GM21619 (cell line): Measurements from ENCODE around the gene CLHC1.
A peak's percentile ranks its signal among the peaks of the same experiment; 100 is the strongest.
"Not testable (repeated sequence)": the region's sequence is repeated elsewhere in the genome, so short reads cannot be mapped to it uniquely, and the experiment has no call there.

Source experiments
- ATAC-seq: cut with Tn5 transposase; IDR thresholded peaks from one replicate; pipeline ENCODE4 v1.9.1; 2021; ENCODE audit not compliant: unreplicated experiment

Gene CLHC1

DNA sequence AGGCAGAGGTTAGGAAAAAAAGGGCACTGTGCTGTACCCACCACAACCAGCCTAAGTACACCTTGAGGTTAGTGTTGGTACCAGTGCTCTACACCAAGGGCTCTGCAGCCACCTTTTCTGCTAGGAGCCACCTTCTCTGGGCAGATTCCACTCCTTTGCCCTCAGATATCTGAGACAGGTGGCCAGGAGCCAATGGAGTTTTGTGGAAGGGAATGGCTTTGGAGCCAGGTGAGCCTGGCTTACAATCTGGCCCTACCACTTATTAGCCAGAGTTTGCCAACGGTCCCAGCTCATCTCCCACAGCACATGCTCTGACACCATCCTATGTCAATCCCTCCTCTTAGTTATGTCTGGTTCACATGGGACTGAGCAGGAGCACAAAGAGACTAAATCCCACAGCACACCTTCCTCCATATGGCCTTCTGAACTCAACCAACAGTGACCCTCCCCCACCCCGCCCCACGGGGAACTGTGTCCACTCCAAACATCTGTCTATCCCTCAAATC lies 77.5 kb downstream of the CLHC1 start:
- ATAC-seq = no peak

DNA sequence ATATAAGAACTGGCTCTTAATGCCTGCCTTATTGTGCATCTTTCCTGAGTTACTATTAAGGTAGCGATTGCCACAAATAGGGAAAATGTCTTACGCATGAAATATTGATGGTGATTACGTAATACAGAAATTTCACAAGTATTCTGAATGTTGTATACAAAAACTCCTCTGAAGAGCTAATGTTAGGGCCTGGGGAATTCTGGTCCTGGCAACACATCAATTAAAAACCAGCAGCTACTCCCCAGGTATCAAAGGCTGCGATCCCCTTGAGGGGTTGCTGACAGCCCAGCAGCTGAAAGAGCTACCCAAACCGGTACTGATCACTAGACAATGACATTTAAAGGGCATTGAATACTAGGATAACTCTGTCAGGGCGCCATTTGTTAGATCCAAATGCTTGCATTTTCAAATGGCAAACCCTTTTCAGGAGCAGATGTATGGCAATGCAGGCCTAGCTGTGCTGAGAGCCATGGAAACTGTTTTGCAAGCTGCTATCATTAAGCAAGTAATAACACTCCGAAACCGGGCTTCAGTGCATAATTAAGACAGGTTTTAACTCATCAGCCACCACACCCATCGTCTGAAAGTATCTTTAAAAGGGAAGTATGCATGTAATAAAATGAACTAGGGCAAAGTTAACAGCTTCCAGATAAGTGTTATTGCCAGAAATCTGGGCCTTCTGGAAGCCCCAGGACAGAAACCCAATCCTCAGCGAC lies 78.4 kb downstream of the CLHC1 start:
- ATAC-seq = no peak

DNA sequence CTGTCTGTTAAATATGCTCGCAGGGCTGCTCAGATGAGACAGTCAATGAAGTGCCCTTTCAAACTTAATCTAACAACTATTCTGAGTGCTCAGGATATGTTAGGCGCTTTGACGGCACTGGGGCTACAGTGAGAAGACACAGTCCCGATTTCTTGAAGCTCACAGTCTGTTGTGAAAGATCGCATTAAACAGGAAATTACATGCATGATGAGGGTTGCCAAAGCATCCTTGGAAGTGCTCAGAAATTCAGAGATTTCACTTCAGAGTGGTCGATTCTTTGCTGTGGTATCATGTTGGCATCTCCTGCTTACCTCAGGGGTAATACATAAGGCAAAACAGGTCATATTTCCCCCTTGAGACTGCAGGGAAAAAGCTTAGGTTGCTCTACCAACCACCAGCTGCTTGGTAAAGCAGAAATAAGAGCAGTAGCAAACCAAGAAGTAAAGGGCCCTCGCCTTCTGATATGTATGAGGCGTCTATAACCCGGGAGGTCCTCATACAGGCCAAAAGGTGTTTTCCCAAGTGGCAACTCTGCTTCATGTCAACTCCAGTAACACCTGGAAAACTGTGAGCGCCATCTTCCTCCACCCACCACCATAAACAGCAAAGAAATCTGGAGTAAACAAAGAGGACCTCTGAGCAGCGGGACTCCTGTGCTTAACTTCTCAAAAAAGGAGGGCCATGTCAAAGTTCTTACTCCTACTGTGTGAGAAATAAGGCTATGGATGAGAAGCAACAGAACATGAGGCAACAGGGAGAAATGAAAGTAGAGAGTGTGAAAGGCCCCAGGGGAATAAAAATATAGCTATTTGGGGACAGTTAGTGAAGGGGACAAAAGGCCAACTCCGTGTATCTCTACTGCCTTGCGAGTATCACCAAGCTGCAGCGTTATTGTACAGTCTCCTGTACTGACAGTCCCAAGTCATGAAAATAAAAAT lies 79.3 kb downstream of the CLHC1 start:
- no peak for ATAC-seq

DNA sequence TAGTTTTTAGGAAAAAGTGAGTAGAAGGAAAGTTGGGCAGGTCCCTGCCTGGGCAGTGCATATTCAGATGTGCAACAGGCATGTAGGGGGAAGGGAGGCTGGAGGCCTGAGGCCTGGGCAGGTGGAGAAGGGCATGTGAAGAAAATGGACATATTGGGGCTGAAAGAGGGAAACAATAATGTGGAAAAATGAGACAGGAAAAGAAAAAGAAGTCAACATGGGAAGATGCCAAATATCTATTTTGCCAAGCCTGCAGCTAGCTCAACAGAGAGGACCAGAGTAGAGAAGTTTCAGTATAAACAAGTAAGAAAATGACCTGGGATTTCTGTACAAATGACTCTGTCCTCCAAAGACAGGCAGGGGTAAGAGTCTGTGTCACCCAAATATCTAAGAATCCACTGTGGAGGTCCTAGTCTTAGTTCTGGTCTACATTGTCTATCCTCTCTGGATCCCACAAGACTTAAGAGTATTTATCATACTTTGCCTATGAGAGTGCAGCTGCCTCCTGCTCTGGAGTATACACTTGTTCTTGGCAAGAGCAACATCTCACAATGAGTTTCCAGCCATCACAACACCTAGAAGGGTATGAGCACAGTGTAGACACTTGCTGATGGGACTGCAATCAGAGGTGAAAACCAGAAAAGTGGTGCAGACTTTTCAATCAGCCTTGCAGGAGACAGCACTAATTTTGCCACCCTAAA lies 80.2 kb downstream of the CLHC1 start:
- ATAC-seq = no peak

DNA sequence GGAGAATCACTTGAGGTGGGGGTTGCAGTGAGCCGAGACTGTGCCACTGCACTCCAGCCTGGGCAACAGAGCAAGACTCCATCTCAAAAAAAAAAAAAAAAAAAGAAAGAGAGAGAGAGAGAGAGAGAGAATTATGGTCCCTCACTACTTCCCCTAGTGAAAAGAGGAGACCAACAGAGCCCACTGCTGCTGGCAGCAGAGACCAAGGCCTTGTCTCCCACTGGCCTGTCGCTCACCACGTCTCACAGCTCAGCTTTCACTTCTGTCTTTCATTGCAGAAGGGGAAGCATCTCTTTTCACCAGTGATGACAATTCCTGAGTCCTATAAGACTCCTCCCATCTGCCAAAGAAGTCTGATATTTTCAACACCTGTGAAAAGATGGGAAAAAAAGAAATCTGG lies 81.3 kb downstream of the CLHC1 start:
- ATAC-seq = peak; percentile 69

DNA sequence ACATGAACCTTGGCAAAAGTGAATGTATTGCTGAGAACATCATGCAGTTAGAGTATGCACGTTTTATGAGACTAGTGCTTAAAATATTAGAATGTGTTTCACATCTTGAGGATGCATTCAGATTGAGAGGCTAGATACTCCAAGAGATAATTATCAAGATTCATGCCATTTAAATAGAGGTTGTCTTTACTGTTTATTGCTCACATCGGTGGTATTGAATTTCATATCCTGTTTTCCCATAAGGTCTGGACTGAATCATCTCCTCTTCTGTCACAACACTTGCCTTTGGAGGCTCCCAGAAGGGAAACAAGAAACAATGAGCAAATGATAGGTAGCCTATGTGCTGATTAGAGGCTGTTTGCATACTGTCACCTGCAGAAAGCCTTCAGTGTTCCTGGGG lies 83.8 kb downstream of the CLHC1 start:
- ATAC-seq = no peak

DNA sequence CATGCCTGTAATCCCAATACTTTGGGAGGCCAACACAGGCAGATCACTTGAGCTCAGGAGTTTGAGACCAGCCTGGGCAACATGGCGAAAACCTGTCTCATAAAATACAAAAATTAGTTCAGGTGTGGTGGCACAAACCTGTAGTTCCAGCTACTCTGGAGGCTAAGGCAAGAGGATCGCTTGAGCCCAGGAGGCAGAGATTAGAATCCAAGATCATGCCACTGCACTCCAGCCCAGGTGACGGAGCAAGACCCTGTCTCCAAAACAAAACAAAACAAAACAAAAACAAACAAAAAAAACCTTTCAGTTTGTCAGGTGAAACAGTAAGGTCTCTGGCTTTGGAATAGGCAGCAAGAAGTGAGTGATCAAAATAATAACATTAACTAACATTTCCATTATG lies 84.6 kb downstream of the CLHC1 start:
- ATAC-seq = no peak

DNA sequence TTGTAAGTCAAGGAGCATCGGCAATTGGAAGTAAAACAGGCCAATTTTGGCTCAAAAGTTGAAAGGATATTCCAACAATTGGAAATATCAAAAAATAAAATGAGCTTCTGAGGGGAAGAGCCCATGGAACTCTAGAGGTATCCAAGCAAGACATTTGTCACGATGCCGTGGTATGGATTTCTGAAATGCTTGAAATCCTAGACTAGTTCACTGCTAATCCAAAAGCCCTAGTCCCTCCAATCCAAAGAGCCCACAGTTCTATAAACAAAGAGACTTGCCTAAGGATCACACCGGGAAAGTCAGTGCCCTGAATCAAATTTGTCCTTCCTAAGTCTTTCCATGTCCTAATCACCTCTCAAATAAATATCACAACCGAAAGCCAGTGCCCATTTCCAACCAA lies 85.1 kb downstream of the CLHC1 start:
- no peak for ATAC-seq

DNA sequence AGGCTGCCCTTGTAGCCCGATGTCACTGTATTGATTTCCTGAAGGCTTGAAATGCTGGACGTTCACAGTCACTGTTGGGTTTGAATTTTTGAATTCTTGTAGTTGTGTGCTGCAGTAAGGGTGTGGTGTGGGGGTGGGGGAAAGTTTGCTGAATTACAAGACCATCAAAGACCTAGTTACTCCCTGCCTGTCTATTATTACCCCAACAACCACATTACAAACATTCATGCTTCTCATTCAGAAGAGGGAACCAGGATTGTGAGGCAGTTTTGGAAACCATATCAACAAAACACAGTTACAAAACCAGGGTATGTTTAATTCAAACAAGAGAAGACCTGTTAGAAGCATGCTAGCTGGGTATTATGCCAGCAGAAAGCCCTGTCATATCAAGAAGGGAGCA lies 85.8 kb downstream of the CLHC1 start:
- ATAC-seq = no peak

DNA sequence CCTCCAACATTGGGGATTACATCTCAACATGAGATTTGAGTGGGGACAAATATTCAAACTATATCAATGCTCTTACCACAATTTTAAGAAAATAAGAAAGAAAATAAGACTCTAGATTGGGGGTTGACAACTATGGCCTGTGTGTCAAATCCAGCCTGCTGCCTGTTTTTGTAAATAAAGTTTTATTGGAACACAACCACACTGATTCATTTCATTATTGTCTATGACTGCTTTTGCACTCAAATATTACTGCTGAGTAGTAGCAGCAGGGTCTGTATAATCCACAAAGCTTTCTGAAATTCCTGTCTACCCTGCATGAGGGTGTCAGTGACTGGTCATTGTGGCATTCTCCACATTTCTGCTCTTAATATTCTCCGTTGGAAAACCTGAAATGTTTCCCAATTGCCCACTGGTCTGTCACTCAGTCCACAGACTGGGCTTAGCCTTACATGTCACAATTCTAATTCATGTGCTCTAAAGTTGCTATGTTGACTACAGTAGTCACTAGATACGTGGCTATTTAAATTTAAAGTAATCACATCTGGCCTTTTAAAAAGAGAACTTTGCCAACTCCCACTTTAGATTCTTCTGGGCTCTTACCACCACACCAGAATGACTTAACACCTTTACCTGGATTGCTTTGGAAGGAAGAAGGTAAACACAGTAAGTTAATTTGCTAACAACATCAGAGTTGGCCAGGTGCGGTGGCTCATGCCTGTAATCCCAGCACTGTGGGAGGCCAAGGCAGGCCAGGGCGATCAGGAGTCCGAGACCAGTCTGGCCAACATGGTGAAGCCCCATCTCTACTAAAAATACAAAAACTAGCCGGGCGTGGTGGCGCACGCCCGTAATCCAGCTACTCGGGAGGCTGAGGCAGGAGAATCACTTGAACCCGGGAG lies 86.9 kb downstream of the CLHC1 start:
- no peak for ATAC-seq

DNA sequence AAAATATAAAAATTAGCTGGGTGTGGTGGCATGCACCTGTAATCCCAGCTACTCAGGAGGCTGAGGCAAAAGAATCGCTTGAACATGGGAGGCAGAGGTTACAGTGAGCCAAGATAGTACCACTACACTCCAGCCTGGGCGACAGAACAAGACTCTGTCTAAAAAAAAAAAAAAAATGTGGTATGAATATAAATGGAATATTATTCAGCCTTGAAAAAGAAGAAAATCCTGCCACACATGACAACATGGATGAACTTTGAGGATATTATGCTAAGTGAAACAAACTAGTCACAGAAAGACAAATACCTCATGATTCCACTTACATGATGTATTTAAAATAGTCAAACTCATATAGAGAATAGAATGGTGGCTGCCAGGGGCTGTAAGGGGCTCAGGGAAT lies 88.4 kb downstream of the CLHC1 start:
- ATAC-seq = not testable (repeated sequence)

DNA sequence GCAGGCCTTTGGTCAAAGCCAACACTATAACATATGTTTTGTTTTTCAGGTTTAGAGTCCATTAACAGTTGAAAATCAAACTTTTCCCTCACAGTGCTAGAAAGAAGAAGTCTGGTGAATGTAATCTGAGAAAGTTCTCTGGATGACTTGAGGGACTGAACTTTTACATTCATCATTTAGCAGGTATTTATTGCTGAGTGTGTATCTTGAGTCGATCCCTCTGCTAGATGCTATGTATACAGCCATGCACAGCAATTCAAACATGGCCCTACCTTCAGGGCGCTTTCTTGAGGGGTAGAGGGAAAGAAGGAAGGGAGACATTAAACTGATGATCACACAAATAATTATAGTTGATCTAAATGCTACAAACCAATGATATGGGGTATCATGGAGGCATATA lies 89.6 kb downstream of the CLHC1 start:
- no peak for ATAC-seq

DNA sequence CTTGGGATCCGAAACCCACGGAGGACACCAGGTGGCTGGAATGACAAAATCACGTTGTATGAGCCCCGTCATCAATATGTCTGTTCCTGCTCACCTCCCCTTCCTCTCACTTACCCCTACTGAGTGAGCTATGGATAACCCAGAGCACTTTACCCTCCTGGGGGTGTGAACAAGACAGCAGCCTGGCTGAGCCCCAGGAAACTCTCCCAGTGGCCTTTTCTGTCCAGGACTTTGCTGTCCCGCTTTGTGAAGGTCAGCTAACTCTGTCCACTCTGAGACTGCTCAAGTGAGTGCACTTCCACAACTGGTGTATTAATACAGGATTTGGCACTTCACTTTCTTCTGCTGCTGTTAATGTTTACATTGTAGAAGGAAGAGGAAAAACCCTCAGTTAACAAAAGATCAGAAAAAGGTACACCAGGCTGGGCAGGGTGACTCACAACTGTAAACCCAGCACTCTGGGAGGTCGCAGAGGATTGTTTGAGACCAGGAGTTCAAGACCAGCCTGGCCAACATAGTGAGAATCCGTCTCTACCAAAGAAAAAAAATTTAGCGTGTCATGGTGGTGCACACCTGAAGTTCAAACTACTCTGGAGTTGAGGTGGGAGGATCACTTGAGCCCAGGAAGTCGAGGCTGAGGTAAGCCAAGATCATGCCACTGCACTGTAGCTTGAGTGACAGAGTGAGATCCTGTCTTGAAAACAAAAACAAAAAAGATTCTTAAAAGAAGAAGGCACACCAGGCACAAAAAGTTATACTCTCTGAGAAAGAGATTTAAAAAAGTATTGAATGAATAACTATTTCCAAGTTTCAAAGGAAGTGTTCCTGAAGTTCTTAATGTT lies 90.3 kb downstream of the CLHC1 start:
- no peak for ATAC-seq

DNA sequence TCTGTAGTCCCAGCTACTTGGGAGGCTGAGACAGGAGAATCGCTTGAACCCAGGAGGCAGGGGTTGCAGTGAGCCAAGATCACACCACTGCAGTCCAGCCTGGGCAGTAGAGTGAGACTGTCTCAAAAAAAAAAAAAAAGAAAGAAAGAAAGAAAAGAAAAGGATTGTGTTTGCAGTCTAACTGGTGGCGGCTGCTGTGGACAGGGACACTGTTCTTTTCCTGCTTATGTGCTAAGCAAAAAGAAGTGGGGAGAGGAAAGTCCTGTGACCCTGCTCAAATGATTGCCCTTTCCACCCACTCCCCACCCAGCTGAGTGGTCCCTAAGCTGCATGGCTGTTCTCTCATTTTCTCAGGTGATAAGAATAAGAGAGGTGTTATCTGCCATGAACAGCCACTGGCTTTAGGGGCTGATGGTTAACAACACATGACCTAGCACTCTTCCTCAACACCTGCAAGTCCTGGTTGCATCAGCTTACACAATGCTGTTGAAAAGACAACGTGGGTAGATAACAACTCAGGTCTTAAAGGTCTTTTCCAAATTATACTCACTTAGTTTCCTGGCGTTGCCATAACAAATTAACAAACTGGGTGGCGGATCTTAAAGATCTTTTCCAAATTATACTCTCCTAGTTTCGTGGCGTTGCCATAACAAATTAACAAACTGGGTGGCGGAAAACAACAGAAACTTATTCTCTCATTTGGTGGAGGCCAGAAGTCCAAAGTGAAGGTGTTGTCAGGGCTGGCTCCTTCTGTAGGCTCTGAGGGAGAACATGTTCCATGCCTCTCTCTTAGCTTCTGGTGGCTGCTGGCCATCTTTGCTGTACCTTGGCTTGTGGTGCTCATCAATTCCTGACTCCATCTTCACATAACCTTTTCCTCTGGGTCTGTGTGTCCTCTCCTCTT lies 91.5 kb downstream of the CLHC1 start:
- ATAC-seq = no peak

DNA sequence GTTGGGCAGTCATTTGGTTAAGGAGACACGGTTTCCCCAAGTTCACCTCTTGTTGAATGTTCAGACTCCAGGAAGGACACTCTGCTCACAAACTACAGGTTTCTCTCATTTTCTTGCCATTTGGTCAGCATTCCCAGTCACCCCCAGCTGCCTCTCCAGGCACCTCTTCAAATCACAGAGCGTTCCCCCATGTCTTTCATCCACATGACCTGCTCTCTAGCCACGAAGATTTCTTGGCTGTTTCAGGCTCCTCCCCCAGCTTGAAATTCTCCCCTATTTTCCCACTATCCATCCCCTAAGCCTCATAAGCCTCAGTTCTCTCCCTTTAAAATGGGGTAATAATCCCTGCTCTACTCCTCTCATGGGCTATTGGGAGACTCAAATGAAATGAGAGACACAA lies 92.8 kb downstream of the CLHC1 start:
- ATAC-seq = no peak

DNA sequence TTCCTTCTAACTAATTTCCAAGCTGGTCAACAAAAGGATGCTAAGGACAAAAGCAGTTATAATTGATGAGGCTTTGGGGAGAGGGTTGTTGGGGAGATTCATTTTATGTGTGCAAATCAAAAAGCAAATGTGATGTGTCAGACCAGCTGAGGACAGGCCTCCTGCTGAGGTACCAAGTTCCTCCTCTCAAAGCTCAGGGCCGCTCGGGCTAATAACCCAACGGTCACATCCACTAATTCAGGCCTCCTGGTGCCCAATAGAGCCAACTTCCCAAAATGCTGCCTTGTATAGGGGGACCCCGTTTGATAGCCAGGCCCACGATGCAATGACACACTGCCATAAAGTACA lies 93.2 kb downstream of the CLHC1 start:
- ATAC-seq = no peak

DNA sequence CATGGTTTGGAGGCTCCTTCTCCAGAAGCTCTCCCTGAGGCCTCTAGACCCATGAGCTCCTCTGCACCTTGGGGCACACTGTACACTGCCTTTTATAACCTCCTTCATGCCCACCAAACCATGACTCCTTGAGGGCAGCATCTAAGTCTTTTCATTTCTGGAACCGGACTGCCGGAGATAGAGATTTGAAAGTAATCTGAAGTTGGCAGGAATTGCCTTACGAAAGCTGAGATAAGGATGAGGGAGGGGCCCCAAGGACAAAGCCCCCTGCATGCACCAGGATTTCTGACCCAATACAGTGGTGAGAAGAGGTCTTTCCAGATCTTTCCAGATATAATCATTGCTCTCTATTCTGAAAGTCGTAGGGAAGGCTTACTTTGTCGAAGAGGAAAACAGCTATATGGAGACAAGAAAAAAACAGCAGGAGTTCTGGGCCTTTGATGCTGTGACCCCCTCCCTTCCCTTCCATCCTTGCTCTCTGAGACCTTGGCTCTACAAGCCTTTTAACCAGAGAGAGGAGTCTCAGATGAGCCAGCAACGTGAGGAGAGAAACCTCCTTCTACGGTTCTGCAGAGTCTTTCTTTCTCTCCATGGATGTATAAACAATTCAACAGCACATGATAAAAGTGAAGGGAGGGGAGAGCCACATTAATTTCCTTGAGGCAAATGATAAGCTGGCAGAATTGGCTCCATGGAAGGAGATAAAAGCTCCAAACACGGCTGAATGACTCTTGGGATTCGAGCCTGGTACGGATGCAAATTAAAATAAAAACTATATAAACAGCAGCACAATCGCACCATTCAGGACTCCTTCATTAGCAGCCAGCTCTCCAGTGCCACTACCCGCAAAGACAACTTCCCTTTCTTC lies 93.8 kb downstream of the CLHC1 start:
- no peak for ATAC-seq
